ENCODE results near the gene SMIM35. TPM values are rescaled to one million over a fixed set of nuclear protein-coding genes. Genes with fewer than 3 reads are reported as not detected.

Gene SMIM35
- total and polyA plus RNA-seq, 2 of the 13 experiments (the other 11 are each of a cell fraction or from before 2014, with no cell fraction given): not detected

DNA sequence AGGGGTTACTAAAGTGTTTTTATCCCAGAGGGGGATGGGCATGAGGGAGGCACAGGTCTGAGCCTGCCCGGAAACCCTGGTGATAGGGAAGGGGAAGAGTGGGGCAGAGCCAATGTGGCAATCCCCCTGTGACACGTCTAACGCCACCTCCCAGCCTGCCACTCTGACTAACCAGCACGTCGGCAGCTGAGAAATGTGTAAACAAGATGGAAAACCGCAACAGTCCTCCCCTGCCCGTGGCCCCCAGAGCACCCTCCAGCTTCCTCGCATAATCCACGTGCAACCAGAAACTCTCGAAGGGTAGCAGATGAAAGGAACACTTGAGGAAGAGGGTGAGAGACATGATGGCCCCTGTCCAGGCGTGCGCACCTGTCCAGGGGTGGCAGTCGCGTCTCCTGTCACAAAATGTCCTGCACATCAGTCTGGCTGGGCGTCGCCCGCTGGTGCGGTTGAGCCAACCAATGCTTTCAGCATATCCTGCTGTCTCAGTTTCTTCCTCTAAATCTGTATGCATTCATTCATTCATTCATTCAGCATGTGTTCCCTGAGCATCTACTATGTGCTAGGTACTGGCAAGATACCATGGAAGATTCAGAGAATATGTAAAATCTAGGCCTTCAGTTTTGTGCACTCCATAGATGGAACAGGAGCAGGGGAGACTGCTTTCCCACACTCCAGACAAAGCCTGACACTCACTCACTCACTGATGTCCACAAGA lies 5.4 kb downstream of the SMIM35 start (continued):
- TF ChIP-seq, protein P1, sequence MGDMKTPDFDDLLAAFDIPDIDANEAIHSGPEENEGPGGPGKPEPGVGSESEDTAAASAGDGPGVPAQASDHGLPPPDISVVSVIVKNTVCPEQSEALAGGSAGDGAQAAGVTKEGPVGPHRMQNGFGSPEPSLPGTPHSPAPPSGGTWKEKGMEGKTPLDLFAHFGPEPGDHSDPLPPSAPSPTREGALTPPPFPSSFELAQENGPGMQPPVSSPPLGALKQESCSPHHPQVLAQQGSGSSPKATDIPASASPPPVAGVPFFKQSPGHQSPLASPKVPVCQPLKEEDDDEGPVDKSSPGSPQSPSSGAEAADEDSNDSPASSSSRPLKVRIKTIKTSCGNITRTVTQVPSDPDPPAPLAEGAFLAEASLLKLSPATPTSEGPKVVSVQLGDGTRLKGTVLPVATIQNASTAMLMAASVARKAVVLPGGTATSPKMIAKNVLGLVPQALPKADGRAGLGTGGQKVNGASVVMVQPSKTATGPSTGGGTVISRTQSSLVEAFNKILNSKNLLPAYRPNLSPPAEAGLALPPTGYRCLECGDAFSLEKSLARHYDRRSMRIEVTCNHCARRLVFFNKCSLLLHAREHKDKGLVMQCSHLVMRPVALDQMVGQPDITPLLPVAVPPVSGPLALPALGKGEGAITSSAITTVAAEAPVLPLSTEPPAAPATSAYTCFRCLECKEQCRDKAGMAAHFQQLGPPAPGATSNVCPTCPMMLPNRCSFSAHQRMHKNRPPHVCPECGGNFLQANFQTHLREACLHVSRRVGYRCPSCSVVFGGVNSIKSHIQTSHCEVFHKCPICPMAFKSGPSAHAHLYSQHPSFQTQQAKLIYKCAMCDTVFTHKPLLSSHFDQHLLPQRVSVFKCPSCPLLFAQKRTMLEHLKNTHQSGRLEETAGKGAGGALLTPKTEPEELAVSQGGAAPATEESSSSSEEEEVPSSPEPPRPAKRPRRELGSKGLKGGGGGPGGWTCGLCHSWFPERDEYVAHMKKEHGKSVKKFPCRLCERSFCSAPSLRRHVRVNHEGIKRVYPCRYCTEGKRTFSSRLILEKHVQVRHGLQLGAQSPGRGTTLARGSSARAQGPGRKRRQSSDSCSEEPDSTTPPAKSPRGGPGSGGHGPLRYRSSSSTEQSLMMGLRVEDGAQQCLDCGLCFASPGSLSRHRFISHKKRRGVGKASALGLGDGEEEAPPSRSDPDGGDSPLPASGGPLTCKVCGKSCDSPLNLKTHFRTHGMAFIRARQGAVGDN (CRISPR knock-in tag; IDR thresholded peaks at IDR 0.05): peak; percentile 74
- TF ChIP-seq, protein P2, sequence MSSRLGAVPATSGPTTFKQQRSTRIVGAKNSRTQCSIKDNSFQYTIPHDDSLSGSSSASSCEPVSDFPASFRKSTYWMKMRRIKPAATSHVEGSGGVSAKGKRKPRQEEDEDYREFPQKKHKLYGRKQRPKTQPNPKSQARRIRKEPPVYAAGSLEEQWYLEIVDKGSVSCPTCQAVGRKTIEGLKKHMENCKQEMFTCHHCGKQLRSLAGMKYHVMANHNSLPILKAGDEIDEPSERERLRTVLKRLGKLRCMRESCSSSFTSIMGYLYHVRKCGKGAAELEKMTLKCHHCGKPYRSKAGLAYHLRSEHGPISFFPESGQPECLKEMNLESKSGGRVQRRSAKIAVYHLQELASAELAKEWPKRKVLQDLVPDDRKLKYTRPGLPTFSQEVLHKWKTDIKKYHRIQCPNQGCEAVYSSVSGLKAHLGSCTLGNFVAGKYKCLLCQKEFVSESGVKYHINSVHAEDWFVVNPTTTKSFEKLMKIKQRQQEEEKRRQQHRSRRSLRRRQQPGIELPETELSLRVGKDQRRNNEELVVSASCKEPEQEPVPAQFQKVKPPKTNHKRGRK (CRISPR knock-in tag; IDR thresholded peaks at IDR 0.05): no peak
- TF ChIP-seq GABPB1 (CRISPR knock-in tag; IDR thresholded peaks at IDR 0.05) (peak; percentile 33; the same call in 1 of the 2 replicates), ZNF24 (IDR thresholded peaks at IDR 0.05) (peak; percentile 71; the same call in 1 of the 2 replicates), KLF12 (CRISPR knock-in tag; IDR thresholded peaks at IDR 0.05; ENCODE audit: borderline replicate concordance) (no peak), RCOR2 (CRISPR knock-in tag; IDR thresholded peaks at IDR 0.05) (no peak), THAP11 (CRISPR knock-in tag; IDR thresholded peaks at IDR 0.05) (no peak), NR2F6 (IDR thresholded peaks at IDR 0.05) (no peak), NR2F6 (CRISPR knock-in tag; IDR thresholded peaks at IDR 0.05) (peak; percentile 26; the same call in 1 of the 2 replicates), RARA (CRISPR knock-in tag; IDR thresholded peaks at IDR 0.05) (peak; percentile 72; the same call in 1 of the 2 replicates), ZSCAN25 (CRISPR knock-in tag; IDR thresholded peaks at IDR 0.05) (peak; percentile 71; the same call in 1 of the 2 replicates), ETV5 (CRISPR knock-in tag; IDR thresholded peaks at IDR 0.05; ENCODE audit: borderline replicate concordance) (peak; percentile 35; the same call in 1 of the 2 replicates), FOXA3 (CRISPR knock-in tag; IDR thresholded peaks at IDR 0.05) (peak; percentile 69), FOXO1 (CRISPR knock-in tag; IDR thresholded peaks at IDR 0.05) (peak; percentile 49; the same call in 1 of the 2 replicates)
- TF ChIP-seq, protein P3, sequence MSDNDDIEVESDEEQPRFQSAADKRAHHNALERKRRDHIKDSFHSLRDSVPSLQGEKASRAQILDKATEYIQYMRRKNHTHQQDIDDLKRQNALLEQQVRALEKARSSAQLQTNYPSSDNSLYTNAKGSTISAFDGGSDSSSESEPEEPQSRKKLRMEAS (IDR thresholded peaks at IDR 0.05): peak; percentile 73; the same call in 1 of the 2 replicates
- TF ChIP-seq, protein P4, sequence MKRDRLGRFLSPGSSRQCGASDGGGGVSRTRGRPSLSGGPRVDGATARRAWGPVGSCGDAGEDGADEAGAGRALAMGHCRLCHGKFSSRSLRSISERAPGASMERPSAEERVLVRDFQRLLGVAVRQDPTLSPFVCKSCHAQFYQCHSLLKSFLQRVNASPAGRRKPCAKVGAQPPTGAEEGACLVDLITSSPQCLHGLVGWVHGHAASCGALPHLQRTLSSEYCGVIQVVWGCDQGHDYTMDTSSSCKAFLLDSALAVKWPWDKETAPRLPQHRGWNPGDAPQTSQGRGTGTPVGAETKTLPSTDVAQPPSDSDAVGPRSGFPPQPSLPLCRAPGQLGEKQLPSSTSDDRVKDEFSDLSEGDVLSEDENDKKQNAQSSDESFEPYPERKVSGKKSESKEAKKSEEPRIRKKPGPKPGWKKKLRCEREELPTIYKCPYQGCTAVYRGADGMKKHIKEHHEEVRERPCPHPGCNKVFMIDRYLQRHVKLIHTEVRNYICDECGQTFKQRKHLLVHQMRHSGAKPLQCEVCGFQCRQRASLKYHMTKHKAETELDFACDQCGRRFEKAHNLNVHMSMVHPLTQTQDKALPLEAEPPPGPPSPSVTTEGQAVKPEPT (CRISPR knock-in tag; IDR thresholded peaks at IDR 0.05; ENCODE audit: low read depth): no peak
- TF ChIP-seq, protein P5, sequence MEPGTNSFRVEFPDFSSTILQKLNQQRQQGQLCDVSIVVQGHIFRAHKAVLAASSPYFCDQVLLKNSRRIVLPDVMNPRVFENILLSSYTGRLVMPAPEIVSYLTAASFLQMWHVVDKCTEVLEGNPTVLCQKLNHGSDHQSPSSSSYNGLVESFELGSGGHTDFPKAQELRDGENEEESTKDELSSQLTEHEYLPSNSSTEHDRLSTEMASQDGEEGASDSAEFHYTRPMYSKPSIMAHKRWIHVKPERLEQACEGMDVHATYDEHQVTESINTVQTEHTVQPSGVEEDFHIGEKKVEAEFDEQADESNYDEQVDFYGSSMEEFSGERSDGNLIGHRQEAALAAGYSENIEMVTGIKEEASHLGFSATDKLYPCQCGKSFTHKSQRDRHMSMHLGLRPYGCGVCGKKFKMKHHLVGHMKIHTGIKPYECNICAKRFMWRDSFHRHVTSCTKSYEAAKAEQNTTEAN (CRISPR knock-in tag; conservative IDR thresholded peaks at IDR 0.05): no peak
- TF ChIP-seq, protein P6, sequence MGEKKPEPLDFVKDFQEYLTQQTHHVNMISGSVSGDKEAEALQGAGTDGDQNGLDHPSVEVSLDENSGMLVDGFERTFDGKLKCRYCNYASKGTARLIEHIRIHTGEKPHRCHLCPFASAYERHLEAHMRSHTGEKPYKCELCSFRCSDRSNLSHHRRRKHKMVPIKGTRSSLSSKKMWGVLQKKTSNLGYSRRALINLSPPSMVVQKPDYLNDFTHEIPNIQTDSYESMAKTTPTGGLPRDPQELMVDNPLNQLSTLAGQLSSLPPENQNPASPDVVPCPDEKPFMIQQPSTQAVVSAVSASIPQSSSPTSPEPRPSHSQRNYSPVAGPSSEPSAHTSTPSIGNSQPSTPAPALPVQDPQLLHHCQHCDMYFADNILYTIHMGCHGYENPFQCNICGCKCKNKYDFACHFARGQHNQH (CRISPR knock-in tag; IDR thresholded peaks at IDR 0.05): peak; percentile 33; the same call in 1 of the 2 replicates
